ENCODE measurements around the gene INPP5J. TPM values are rescaled to one million over a fixed set of nuclear protein-coding genes. Genes with fewer than 3 reads are reported as not detected.
A peak's percentile ranks its signal among the peaks of the same experiment; 100 is the strongest.
"Not testable (repeated sequence)": the region's sequence is repeated elsewhere in the genome, so short reads cannot be mapped to it uniquely, and the experiment has no call there.

Gene INPP5J
- total RNA-seq (2021) (6.2 to 9.0 TPM (median 7.7 TPM) in 3 replicates), Bru-seq, nascent RNA (percentile 35 among the genes with signal in this experiment)
- long read RNA-seq, experiment 1, transcript INPP5J-201 (13 exons, 3,347 nt): major isoform, 7 of 26 reads
- long read RNA-seq, experiment 1, partial matches to known transcripts: 8 of 26 reads
- long read RNA-seq, experiment 1, other reads (novel, unspliced or antisense): 10 of 26 reads
- long read RNA-seq, experiment 2, partial matches to known transcripts: 3 of 11 reads
- long read RNA-seq, experiment 2, other reads (novel, unspliced or antisense): 2 of 11 reads
- long read RNA-seq, experiment 3, partial matches to known transcripts: 6 of 13 reads
- long read RNA-seq, experiment 3, other reads (novel, unspliced or antisense): 4 of 13 reads

DNA sequence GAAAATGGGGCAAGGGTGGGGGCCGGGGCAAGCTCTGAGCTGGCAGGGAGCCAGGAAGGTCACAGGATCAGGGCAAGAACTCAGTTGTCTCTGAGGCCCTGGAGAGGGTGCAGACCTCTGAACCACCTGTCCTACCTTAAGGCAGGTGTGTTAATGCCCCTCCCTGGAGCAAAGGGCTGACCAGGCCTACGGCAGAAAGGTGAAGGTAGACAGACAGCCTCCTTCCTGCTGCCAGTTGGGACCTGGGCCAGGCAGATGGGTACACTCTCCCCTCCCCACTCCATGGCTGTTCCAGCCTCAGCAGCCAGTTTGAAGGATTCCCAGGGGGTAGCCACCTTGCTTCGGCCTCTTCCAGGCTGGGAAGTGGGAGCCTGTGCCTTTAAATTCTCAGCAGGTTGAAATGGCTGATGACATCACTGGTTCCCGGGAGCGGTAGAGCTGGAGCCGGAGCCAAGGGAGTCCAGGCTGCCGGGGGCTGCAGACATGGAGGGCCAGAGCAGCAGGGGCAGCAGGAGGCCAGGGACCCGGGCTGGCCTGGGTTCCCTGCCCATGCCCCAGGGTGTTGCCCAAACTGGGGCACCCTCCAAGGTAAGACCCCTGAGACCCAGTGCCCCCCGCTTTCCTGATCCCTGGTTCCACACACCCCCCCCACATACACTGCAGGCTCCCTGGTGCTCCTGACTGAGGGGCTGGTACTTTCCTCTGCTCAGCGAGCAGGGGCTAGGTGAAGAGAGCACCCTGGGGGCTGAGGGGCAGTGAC is at the start of gene INPP5J:
Gene INPP5J, plus strand, starts transcription at position 435 of the 760 bp plus-strand sequence. Its CDS starts 49 bp downstream, at position 484.
- H3K27me3 Mint-ChIP-seq (ENCODE audit: low read depth): peaks cover 3% of the 10 kb centered on the region; the same call in 1 of the 2 replicates
- no peaks in the 10 kb centered on the region for H3K36me3 Mint-ChIP-seq

DNA sequence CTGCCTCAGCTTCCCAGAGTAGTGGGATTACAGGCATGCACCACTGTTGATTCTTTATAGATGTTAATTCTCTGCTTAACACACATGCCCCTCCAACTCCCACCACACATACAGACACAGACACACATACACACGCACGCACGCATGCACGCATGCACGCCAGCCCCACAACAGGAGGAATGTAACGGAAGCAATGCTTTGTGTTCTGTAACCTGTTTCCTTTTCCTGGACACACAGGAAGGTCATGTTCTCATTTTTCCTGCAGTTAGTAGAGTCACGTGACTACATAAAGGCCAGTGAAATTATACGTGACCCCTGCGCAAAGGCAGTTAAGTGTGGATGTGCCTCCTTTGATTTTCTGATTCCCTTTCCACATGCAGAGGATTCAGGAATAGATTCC is 49.6 kb upstream of the INPP5J start:
- H3K27ac Mint-ChIP-seq; H3K4me1 Mint-ChIP-seq; ATAC-seq; H3K36me3 Mint-ChIP-seq; H3K4me3 Mint-ChIP-seq; H3K27me3 Mint-ChIP-seq (ENCODE audit: low read depth); DNase-seq (ENCODE audit: low spot score); H3K9me3 Mint-ChIP-seq; POLR2A ChIA-PET: not testable (repeated sequence)
- CTCF ChIA-PET: interaction anchor here (0.7 kb wide), 1 partner anchor 1277 kb away, joined by 3 read pairs; no protein-coding TSS in a partner anchor

More for the DNA sequence above, at the start of gene INPP5J:
- DNase-seq (ENCODE audit: low spot score): peak; percentile 65
- Mint-ChIP-seq H3K4me3 (peak within 1 kb of the TSS; percentile 58), H3K4me1 (peaks cover 34% of the 10 kb centered on the region), H3K9me3 (no peaks in the 10 kb centered on the region), H3K27ac (no peak within 1 kb of the TSS)
- ChIA-PET POLR2A (interaction anchor here (0.8 kb wide), 1 partner anchor 17 kb away, joined by 4 read pairs; the partner anchor contains the start of gene PLA2G3), CTCF (interaction anchor here (0.8 to 1.8 kb wide), 5 partner anchors 15 to 37 kb away, joined by 3 to 10 read pairs (median 3); partner anchors contain the start of gene SELENOM)
- peak; percentile 54 for ATAC-seq
- TF ChIP-seq TCF7 (CRISPR knock-in tag; IDR thresholded peaks at IDR 0.05; ENCODE audit: low read depth) (no peak), ZBTB21 (CRISPR knock-in tag; IDR thresholded peaks at IDR 0.05; ENCODE audit: borderline replicate concordance) (0 out of 2 replicates have a peak, but pooled peaks have one; percentile 11), GABPB1 (CRISPR knock-in tag; IDR thresholded peaks at IDR 0.05) (peak; percentile 58; the same call in 1 of the 2 replicates)

DNA sequence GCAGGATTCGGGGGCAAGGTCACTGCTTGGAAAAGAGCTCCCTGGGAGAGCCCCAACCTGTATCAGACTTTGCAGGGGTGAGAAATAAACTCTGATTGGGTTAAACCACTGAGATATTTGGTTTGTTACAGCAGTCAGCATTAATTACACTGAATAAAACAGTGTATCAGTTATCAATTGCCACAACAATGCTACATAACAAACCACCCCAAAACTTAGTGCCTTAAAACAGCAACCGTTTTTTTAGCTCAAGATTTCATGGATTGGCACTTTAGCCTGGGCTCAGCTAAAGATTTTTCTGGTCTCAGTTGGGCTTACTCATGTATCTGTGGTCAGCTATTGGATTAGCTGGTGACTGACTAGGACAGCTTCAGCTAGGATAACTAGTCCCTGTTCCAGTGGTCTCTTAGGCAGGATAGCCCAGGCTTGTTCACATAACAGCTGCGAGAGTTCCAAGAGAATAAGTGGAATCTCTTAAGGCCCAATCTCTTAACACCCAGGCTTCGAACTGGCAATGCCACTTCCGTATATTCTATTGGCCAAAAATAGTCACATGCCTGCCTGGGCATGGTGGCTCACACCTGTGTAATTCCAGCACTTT is 49.1 kb upstream of the INPP5J start:
- H3K4me3 Mint-ChIP-seq; H3K36me3 Mint-ChIP-seq; ATAC-seq; H3K27me3 Mint-ChIP-seq (ENCODE audit: low read depth); H3K4me1 Mint-ChIP-seq; DNase-seq (ENCODE audit: low spot score); H3K9me3 Mint-ChIP-seq; H3K27ac Mint-ChIP-seq; POLR2A ChIA-PET: not testable (repeated sequence)
- CTCF ChIA-PET: interaction anchor here (0.7 kb wide), 1 partner anchor 1276 kb away, joined by 3 read pairs; no protein-coding TSS in a partner anchor

DNA sequence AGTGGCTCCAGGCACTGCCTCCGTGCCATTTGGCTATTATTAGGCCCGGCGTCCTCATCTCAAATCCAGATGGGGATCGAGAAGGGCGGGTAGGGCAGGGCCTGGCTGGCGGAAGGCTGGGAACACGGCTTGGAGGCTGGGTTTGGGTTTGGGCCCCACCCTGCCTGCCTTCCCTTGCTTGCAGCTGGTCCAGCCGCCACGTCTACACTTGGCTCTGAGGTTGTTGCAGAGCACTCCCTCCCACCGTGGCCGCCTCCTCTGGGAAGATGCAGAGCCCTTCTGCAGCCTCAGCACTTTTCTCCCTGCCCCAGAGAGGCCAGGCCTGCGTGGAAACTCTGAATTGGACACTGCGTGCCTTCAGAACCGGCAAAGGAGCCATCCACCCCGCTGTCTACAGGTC is 46.8 kb upstream of the INPP5J start:
- Mint-ChIP-seq H3K36me3 (no peaks in the 10 kb centered on the region), H3K4me1 (peaks cover 10% of the 10 kb centered on the region), H3K27me3 (ENCODE audit: low read depth) (no peaks in the 10 kb centered on the region; the same call in none of the 2 replicates), H3K27ac (no peak overlapping the region), H3K9me3 (no peaks in the 10 kb centered on the region), H3K4me3 (no peak overlapping the region)
- CTCF ChIA-PET: no interaction called here
- no peak for ATAC-seq
- POLR2A ChIA-PET: no interaction called here
- DNase-seq (ENCODE audit: low spot score): no peak
- TF ChIP-seq ETV6 (CRISPR knock-in tag; IDR thresholded peaks at IDR 0.05): no peak
- TF ChIP-seq, protein P1, sequence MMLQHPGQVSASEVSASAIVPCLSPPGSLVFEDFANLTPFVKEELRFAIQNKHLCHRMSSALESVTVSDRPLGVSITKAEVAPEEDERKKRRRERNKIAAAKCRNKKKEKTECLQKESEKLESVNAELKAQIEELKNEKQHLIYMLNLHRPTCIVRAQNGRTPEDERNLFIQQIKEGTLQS (CRISPR knock-in tag; conservative IDR thresholded peaks at IDR 0.05): no peak
- TF ChIP-seq ZNF317 (CRISPR knock-in tag; IDR thresholded peaks at IDR 0.05; ENCODE audit: borderline replicate concordance, low read depth): no peak
- no peak for TF ChIP-seq NFYB (CRISPR knock-in tag; conservative IDR thresholded peaks at IDR 0.05; ENCODE audit: low read depth)
- TF ChIP-seq, protein P2, sequence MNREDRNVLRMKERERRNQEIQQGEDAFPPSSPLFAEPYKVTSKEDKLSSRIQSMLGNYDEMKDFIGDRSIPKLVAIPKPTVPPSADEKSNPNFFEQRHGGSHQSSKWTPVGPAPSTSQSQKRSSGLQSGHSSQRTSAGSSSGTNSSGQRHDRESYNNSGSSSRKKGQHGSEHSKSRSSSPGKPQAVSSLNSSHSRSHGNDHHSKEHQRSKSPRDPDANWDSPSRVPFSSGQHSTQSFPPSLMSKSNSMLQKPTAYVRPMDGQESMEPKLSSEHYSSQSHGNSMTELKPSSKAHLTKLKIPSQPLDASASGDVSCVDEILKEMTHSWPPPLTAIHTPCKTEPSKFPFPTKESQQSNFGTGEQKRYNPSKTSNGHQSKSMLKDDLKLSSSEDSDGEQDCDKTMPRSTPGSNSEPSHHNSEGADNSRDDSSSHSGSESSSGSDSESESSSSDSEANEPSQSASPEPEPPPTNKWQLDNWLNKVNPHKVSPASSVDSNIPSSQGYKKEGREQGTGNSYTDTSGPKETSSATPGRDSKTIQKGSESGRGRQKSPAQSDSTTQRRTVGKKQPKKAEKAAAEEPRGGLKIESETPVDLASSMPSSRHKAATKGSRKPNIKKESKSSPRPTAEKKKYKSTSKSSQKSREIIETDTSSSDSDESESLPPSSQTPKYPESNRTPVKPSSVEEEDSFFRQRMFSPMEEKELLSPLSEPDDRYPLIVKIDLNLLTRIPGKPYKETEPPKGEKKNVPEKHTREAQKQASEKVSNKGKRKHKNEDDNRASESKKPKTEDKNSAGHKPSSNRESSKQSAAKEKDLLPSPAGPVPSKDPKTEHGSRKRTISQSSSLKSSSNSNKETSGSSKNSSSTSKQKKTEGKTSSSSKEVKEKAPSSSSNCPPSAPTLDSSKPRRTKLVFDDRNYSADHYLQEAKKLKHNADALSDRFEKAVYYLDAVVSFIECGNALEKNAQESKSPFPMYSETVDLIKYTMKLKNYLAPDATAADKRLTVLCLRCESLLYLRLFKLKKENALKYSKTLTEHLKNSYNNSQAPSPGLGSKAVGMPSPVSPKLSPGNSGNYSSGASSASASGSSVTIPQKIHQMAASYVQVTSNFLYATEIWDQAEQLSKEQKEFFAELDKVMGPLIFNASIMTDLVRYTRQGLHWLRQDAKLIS (CRISPR knock-in tag; IDR thresholded peaks at IDR 0.05; ENCODE audit: borderline replicate concordance): no peak
- no peak for TF ChIP-seq CDX4 (CRISPR knock-in tag; IDR thresholded peaks at IDR 0.05; ENCODE audit: borderline replicate concordance)
- TF ChIP-seq, protein P3, sequence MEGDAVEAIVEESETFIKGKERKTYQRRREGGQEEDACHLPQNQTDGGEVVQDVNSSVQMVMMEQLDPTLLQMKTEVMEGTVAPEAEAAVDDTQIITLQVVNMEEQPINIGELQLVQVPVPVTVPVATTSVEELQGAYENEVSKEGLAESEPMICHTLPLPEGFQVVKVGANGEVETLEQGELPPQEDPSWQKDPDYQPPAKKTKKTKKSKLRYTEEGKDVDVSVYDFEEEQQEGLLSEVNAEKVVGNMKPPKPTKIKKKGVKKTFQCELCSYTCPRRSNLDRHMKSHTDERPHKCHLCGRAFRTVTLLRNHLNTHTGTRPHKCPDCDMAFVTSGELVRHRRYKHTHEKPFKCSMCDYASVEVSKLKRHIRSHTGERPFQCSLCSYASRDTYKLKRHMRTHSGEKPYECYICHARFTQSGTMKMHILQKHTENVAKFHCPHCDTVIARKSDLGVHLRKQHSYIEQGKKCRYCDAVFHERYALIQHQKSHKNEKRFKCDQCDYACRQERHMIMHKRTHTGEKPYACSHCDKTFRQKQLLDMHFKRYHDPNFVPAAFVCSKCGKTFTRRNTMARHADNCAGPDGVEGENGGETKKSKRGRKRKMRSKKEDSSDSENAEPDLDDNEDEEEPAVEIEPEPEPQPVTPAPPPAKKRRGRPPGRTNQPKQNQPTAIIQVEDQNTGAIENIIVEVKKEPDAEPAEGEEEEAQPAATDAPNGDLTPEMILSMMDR (IDR thresholded peaks at IDR 0.05): no peak
- no peak for TF ChIP-seq NFE2L1 (CRISPR knock-in tag; IDR thresholded peaks at IDR 0.05)
- no peak for TF ChIP-seq SMAD3 (CRISPR knock-in tag; IDR thresholded peaks at IDR 0.05; ENCODE audit: borderline replicate concordance)
- no peak for TF ChIP-seq NR3C1 (CRISPR knock-in tag; conservative IDR thresholded peaks at IDR 0.05; ENCODE audit: low read depth)
- TF ChIP-seq NR2C2 (CRISPR knock-in tag; IDR thresholded peaks at IDR 0.05): no peak
- TF ChIP-seq ZNF263 (CRISPR knock-in tag; IDR thresholded peaks at IDR 0.05; ENCODE audit: low read depth): no peak
- TF ChIP-seq JUN (CRISPR knock-in tag; IDR thresholded peaks at IDR 0.05): no peak
- TF ChIP-seq ZBTB21 (CRISPR knock-in tag; IDR thresholded peaks at IDR 0.05; ENCODE audit: borderline replicate concordance): no peak
- TF ChIP-seq ZNF138 (CRISPR knock-in tag; conservative IDR thresholded peaks at IDR 0.05): no peak
- no peak for TF ChIP-seq ATF1 (CRISPR knock-in tag; IDR thresholded peaks at IDR 0.05)

Measured in WTC11 (cell line).